Measurements from ENCODE around the gene CALB2. TPM values are rescaled to one million over a fixed set of nuclear protein-coding genes. Genes with fewer than 3 reads are reported as not detected.

The CALB2 gene
- total and polyA plus RNA-seq, 2 of the 4 experiments (the other 2 are of a cell fraction), result 0.18 to 0.32 TPM

GRCh38 chr16:71412270-71413160 lies 54.0 kb downstream of the CALB2 start:
- no peak overlapping the region for H2BK20ac ChIP-seq (ENCODE audit: low read depth, low read length)
- no peak overlapping the region for H2BK5ac ChIP-seq (ENCODE audit: low read depth, low read length, poor library complexity, severe bottlenecking)
- TF ChIP-seq RCOR1 (IDR thresholded peaks at IDR 0.05; ENCODE audit: insufficient replicate concordance, low read length) (no peak), MAFK (IDR thresholded peaks at IDR 0.05; ENCODE audit: low read depth, low read length) (no peak), MAZ (IDR thresholded peaks at IDR 0.05; ENCODE audit: borderline replicate concordance, low read depth, low read length) (no peak), RFX5 (IDR thresholded peaks at IDR 0.05; ENCODE audit: low read depth, low read length) (no peak), RAD21 (IDR thresholded peaks at IDR 0.05; ENCODE audit: low read length) (peak; percentile 80), CTCF (conservative IDR thresholded peaks at IDR 0.05; ENCODE audit: low read depth, low read length) (peak; percentile 91), SMC3 (IDR thresholded peaks at IDR 0.05; ENCODE audit: low read depth, low read length) (peak; percentile 94), USF2 (IDR thresholded peaks at IDR 0.05; ENCODE audit: low read depth, low read length) (no peak), CHD1 (IDR thresholded peaks at IDR 0.05; ENCODE audit: low read depth, low read length) (no peak)
- in situ Hi-C loops (cut with MboI; ENCODE audit: low sequenced_read_pairs), result loop anchor here (5.0 kb wide), 1 partner anchor 90 kb away; no protein-coding TSS in a partner anchor
- no peaks in the 10 kb centered on the region for H3K9me1 ChIP-seq (ENCODE audit: insufficient read depth, low read length)
- no peak overlapping the region for H4K91ac ChIP-seq (ENCODE audit: insufficient read depth, low read depth, low read length)
- DNase-seq (peak; percentile 59), ATAC-seq (ENCODE audit: low read depth) (peak; percentile 92)
- BruUV-seq (replicated peaks), result no TSS peak
- no peaks in the 10 kb centered on the region for H3K79me1 ChIP-seq (ENCODE audit: low read depth in 1 of 2, low read length in 2 of 2)
- POLR2A ChIA-PET (ENCODE audit: unreplicated experiment), result interaction anchor here (0.6 kb wide), 1 partner anchor 90 kb away, joined by 3 read pairs; no protein-coding TSS in a partner anchor
- H2AK9ac ChIP-seq (replicated peaks; ENCODE audit: low read depth, low read length, poor library complexity), result peak overlapping the region; percentile 39
- 0% methylated on average over 2 of the region's 24 CpGs; no CpG with 5 or more reads in 1 of the 2 experiments for WGBS, 2 experiments (ENCODE audit: extremely low coverage in 2 of 2, insufficient read length in 1 of 2)
- H2AK5ac ChIP-seq (ENCODE audit: low read depth, low read length), result no peak overlapping the region
- dilution Hi-C loops (cut with HindIII; ENCODE audit: low sequenced_read_pairs, unreplicated experiment), result no loop called here
- no peak overlapping the region for H3K23ac ChIP-seq (ENCODE audit: low read depth, low read length)
- no peak overlapping the region for H3K56ac ChIP-seq (ENCODE audit: extremely low read depth, insufficient read depth, low read length)
- intact Hi-C loops (cut with micrococcal nuclease), result loop anchor here (1.0 kb wide), 3 partner anchors 87 to 199 kb away; no protein-coding TSS in a partner anchor
- H3K18ac ChIP-seq (ENCODE audit: low read depth, low read length), result no peak overlapping the region
- H3K4ac ChIP-seq (ENCODE audit: low read depth, low read length), result no peak overlapping the region
- H2BK120ac ChIP-seq (ENCODE audit: low read depth, low read length), result no peak overlapping the region
- no peaks in the 10 kb centered on the region for H4K20me1 ChIP-seq (ENCODE audit: insufficient read depth, low read length)
- H3K27me3 ChIP-seq (ENCODE audit: control insufficient read depth, insufficient read depth, low read length), result peaks cover 10% of the 10 kb centered on the region
- H3K9ac ChIP-seq (ENCODE audit: low read depth, low read length), result no peak overlapping the region
- H3K14ac ChIP-seq (replicated peaks; ENCODE audit: low read depth, low read length), result no peak overlapping the region
- H3K4me1 ChIP-seq (ENCODE audit: control insufficient read depth, insufficient read depth, low read length), result no peaks in the 10 kb centered on the region
- H4K5ac ChIP-seq (ENCODE audit: low read depth, low read length), result no peak overlapping the region
- no peak overlapping the region for H4K8ac ChIP-seq (ENCODE audit: low read depth in 2 of 2, low read length in 2 of 2)
- H3K9me3 ChIP-seq (ENCODE audit: control insufficient read depth, insufficient read depth, low read length), result no peaks in the 10 kb centered on the region
- CTCF ChIA-PET, result interaction anchor here (0.6 to 4.2 kb wide), 10 partner anchors 15 to 199 kb away, joined by 3 to 40 read pairs (median 3); partner anchors contain the start of gene CHST4
- peak overlapping the region; percentile 69 for H2AFZ ChIP-seq (replicated peaks; ENCODE audit: low read length, poor library complexity)
- no peak overlapping the region for H3K27ac ChIP-seq (ENCODE audit: insufficient read depth, low read length)
- H2BK15ac ChIP-seq (ENCODE audit: low read depth, low read length), result no peak overlapping the region
- no peak overlapping the region for H3K4me2 ChIP-seq (ENCODE audit: low read depth, low read length)
- no peaks in the 10 kb centered on the region for H3K36me3 ChIP-seq (ENCODE audit: control insufficient read depth, insufficient read depth, low read length)
- H3K4me3 ChIP-seq (ENCODE audit: insufficient read depth, low read depth, low read length), result no peak overlapping the region
